Stimulated activated CD4-positive, alpha-beta T cell treated with anti-CD3 and anti-CD28 coated beads, TNF-alpha, amount 100 ng/mL, for 1 hour (primary cell): ENCODE data around the gene CDCA5.

Experiments
- DNase-seq, 3 donors: peaks; one replicate each; pipeline ENCODE4 v3.0.0-alpha.2; 2020; ENCODE audit warnings: low read depth in 3 of 3, low spot score in 1 of 3

The CDCA5 gene

DNA sequence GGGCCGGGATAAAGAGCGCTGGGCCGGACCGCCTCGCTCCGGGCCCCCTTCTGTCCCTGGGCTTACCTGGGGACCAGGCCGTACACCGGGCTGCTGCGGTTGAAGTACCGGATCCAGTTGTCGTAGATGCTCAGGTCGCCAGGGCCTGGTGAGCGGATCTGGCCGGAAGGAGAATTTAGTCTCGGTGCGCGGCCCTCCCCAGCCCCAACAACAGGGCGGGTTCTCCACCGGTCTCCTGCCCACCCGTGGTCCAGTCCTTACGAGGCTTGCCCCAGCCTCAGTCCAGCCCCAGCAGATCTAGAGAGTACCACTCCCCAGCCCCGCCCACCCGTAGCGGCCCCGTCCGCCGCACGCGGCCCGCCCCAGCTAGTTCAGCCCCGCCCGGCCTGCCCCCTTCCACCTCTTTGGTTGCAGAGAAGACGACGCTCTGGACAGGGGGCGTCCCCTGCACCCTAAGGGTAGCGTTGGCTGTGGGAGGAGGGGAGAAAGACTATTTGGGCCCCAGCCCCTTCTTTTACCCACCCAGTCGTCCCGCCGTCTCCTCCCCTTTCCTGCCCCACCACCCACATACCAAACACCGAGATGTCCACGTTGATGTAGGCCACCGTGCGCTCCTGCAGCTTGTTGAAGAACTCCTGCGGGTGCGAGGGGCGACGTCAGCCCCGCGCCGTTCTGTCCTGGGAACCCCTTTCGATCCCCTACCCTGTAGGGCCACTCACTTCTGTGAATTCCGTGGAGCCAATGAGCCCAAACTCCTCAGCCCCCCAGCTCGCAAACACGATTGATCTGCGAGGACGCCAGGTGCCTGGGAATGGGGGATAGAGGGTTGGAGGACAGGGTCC is 36.0 kb downstream of the CDCA5 start:
- DNase-seq, result peak in 1 of 3 donors; percentile 25

DNA sequence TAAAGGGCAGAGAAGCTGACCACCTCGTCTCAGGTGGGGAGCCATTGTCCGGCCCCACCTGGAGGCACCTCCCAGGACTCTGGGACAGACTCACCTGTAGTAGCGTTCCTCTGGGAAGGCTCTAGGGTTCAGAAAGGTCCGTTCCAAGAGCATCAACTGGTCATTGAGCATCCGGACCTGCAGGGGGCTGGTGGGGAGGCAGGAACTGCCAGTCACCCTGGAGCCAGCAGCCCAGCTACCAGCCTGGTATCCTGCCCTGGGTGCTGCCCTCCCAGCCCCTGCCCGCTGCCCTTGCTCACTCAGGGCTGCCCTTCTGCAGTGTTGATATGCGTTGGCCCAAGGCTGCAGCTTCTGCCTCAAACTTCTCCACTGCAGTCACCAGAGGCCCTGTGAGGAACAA is 38.1 kb downstream of the CDCA5 start:
- no peak for DNase-seq

DNA sequence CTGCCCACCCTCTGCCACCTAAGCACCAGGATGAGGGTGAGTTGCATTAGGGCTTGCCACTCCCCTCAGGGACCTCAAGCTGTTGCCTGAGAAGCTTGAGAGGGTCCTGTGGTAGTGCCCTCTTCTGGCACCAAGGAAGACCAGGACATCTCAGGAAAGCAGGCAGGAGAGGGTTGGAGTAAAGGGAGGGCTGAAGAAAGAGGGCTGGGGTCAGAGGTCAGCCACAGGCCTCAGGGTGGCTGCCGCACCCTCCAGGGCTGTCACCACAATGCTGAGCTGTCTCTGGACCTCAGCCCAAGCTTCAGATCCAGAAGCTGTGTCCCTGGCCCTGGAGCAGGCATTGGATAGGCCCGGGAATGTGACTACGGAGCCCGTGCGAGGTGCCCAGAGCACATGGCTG is 38.8 kb downstream of the CDCA5 start:
- DNase-seq, result no peak

DNA sequence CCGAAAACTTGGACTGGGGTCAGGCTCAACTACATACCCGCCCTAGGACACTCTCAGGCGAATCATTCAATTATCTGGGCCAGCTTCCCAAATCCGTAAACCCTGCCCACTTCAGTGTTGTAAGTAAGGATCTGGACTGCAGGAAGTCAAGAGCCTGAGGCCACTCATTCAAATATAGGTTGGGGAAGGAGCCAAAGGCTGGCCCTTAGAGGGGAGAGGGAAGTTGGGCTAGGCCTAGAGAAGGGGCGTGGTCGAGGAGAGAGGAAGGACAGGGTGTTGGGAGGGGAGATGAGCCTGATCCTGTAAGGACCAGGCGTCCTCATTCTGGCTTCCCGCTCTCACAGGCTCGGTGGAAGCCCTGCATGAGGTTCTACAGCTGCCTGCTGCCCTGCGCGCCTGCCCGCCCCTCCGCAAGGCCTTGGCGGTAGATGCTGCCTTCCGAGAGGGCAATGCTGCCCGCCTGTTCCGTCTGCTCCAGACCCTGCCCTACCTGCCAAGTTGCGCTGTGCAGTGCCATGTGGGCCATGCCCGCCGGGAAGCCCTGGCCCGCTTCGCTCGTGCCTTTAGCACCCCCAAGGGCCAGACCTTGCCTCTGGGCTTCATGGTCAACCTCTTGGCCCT is 39.8 kb downstream of the CDCA5 start:
- DNase-seq, result no peak

DNA sequence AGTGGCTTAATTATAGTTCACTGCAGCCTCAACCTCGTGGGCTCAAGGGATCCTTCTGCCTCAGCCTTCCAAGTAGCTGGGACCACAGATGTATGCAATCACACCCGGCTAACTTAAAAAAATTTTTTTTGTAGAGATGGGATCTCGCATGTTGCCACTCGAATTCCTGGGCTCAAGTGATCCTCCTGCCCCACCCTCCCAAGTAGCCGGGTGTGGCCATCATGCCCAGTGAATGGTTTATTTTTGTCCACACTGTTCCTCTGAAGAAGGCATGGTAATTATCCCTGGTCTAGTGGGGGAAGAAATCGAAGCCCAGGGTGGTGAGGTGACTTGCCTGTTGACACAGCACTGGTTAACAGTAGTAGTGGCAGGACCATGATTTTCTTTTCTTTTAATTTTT is 40.9 kb downstream of the CDCA5 start:
- DNase-seq, result no peak

DNA sequence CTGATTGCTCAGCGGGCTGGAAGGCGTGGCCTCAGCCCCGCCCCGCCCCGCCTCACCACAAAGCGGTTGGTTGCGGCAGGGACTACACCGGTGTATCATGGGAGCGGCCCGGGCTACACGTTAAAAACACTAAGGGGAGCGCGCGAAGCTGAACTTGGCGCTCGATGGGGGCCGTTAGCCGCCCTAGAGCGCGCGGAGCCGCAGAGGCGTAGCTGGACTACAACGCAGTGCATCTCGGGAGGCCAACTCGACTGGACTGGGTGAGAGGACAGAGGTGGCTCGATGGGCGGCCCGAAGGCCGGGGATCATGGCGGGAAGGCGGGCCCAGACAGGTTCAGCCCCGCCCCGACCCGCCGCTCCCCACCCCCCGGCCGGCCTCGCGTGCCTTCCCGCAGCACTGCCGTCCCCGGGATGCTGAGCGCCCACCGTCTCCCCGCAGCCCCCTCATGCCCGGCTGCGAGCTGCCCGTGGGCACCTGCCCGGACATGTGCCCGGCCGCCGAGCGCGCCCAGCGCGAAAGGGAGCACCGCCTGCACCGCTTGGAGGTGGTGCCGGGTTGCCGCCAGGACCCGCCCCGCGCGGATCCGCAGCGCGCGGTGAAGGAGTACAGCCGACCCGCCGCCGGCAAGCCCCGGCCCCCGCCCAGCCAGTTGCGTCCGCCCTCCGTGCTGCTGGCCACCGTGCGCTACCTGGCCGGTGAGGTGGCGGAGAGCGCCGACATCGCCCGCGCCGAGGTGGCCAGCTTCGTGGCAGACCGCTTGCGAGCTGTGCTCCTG is 42.8 kb downstream of the CDCA5 start, which contains the start of gene SAC3D1:
TSS of gene SAC3D1 (plus strand) at position 364 of the 776 bp plus-strand sequence. CDS start at position 447, 83 bp downstream.
- peak; percentile 66 to 69 (median 68) for DNase-seq

DNA sequence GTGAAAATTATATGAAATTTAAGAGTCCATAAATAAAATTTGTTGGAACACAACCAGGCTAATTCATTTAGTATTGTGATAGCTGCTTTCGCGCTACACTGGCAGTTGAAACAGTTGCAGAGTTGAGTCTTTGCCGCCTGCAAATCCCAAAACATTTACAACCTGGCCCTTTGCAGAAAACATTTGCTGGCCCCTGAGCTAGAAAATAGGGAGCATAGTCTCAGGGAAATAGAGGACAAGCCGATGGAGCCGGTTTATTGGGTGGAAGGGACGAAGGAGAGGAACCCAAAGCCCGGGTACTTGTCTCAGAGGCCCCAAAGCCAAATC is 43.4 kb downstream of the CDCA5 start:
- no peak for DNase-seq

DNA sequence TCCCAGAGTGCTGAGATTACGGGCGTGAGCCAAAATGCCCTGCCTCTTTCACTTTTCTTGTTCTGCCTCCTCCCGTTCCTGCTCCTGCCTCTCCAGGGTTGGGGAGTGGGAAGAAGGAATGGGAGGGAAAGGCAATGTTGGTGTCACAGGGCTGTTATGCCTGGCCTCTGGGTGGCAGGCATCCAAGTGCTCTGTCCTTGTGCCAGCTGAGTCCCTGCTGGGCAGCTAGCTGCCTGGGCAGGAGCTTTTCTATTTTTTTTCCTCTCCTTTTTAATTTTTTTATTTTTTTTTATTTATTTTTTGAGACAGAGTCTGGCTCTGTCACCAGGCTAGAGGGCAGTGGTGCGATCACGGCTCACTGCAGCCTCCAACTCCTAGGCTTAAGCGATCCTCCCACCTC is 46.9 kb downstream of the CDCA5 start:
- DNase-seq, result no peak

DNA sequence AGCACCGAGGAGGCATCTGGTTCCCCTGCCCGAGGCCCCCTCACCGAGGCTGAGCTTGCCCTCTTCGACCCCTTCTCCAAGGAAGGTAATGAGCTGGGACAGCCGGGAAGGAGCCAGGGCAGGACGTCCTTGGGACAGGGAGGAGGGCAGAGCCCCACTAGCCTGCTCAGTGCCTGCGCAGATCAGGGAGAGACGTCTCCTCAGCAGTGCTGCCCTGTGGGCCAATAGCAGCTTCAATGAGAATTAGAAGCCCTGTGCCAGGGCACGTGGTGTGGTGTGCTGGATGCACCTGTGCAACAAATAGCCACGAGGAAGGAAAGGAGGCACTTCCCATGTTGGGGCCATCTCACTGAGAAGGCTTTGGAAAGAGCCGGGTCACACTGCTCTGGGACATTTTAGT is 48.3 kb downstream of the CDCA5 start:
- no peak for DNase-seq

DNA sequence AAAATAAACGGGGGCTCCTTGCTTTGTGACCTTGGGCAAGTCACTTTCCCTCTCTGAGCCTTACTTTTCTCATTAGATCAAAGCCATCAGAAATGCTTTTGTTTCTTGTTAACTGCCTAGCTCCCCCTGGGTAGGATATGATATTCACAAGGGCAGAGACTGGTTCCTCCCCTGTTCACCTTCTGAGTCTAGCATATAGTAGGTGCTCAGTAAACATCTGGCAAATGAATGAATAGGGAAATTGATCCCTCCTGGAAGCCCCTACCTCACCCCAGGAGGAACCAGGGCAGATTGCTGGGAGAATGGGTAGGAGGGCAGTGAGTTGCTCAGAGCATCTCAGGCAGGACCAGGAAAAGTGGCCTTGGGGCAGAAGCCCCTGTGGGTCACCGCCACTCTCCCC is 49.4 kb downstream of the CDCA5 start:
- DNase-seq, result no peak

DNA sequence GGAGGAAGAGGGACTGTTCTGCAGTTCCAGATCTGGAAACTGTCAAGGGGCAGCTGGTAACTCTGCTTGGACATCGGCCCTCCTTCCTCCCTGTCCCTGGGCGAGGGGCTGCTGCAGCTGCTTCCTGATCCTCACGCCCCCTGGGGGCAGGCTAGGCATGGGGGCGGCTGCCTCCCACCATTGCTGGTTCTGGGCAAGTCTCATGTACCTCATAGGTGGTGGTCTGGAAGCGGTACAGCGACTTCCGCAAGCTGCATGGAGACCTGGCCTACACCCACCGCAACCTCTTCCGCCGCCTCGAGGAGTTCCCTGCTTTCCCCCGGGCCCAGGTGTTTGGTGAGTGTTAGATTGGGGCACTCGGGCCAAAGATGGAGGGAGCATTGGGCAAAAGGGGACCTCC is 51.6 kb downstream of the CDCA5 start:
- no peak for DNase-seq
